Activated CD4-positive, alpha-beta T cell treated with anti-CD3 and anti-CD28 coated beads, Interleukin-2, amount 50 U/mL, for 24 hours (primary cell): ENCODE data around the gene ASPN.

Experiments
- DNase-seq, 2 donors: peaks; one replicate each; pipeline ENCODE4 v3.0.0-alpha.2; 2020; ENCODE audit warnings: low read depth in 1 of 2, low spot score in 1 of 2

ASPN gene

DNA sequence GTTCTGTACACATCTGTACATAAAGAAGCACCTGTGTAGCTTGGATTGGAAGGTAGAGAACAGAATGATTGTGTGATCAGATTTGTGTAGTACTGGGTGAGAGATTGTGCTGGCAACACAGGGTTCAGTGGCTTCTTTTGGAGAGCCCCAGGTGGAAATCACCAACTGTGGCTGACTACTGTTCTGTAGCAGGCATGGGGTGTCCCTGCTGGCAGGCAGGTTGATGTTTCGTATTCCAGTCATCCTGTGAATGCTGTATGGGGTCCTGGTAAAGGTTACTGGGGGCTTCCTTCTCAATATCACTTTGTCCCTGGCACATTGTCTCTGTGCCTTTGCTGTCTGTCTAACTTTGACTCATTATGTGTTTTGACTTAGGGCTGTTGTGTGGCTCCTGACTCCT, 5.3 kb downstream of the ASPN start:
- no peak for DNase-seq

DNA sequence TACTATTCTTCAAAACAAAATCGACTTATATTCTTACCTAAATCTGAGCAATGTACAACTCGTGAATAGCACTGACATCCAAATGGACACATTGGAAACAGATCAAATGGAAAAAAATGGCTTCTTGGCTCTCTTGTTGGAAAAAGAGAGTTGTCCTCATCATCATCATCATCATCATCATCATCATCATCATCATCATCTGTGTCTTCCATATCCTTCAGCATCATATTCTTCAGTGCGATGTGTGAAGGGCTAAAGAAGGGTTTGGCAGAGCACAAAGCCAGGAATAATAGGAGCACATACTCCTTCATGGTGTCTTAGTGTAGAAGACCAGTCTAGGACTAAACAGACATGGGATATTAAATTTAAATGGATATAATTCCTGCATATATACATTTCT, 7.7 kb downstream of the ASPN start:
- DNase-seq: no peak

DNA sequence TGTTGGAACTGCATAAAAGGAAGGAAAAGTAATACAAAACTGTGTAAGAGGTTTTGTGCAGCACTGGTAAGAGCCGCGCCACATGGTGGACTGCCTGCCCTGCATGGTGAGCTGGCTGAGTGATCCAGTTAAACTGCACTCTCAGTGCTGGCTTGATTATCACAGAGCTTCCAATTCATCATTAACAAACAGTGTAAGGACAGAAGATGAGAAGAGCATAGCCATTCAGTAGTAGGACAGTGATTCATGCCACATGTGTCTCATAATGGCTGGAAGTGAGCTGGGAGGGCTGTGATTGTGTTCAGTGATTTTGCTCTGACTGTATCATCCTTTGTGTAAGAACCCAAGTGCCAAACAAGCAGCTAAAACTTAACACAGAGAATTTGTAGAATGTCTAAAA, 14.1 kb downstream of the ASPN start:
- DNase-seq: no peak

DNA sequence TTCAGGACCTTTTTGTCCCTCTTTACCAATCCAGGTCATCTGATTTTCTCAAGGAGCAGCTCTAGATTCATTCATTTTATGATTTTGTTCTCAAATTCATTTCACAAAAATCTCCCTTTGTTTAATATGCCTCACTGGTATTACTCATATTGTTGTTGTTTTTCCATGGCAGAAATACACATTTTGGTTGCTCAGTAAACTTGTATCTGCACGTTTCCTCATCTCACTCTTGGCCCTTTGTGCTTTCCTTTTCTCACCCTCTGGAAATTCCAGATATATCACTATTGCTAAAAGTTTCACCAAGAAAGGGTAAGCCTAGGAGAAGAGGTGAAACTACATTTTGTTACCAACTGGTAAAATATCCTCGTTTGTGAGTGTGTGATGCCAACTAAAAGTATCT, 14.8 kb downstream of the ASPN start:
- no peak for DNase-seq

DNA sequence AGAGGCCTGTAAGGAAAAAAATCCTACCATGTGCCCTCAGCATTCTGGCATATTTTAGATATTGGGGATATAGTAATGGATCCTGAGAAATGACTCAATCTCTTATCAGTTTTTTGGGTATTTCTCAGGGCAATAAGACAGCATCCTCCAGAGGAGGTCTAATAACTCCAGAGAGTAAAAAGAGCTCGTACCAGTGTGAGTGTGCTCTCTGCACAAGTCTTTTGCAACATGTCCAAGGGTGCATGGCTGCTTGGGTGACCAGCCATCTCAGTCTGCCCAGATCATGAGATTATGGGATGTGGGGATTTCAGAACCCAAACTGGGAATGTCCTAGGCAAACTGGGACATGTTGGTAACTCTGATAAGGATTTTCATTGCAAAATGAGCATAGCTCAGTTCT, 15.3 kb downstream of the ASPN start:
- DNase-seq: no peak

DNA sequence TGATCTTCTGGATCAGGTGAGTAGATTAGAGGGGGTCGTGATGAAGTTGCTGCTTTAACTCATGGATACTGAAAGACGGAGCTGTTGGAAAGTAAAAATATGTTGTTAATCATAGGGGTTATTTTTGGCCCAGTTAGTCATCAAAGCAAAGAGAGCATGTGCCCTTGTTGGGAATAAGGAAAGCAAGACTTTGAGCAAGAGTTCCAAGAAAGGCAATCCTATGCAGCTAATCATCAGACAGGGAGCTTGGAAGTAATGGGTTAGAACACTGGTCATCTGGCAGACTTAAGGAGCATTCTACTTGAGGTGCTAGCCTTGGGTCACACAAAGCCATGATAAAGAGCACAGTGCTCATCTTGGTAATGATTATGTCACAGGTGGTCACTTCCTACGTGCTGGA, 18.3 kb downstream of the ASPN start:
- DNase-seq: no peak

DNA sequence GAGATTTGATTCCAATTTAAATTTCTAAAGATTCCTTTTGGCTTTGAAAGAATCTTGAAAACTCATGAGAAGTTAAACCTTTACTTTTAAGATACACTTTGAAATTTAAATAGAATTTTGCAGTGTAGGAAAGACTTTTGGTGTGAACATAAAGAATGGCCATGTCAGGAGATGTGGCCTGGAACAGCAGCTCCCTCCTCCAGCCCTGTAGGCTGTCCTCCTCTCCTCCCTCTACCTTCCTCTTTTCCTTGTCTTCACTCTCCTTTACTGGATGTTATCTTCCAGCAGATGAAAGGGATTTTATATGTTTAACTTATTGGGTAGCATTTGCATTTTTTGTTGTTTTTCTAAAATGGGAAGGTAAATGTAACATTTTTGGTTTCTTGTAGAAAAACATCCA, 18.9 kb downstream of the ASPN start:
- no peak for DNase-seq

DNA sequence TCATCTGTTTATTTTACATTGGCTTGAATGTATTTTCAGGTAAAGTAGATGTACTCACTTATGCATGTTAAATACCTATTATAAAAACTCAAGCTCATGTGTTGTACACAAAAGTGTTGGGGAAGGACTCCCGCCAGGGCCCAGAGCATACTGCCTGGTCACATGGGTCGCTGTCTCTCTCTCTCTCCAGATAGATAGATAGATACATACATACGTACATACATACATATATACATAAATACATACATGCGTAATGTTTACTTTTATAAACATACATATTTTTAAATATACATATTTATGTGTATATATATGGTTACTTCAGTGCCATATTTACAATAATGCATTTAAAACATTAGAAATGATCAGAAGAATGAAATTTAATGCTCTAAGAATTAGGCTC, 24.7 kb downstream of the ASPN start:
- no peak for DNase-seq

DNA sequence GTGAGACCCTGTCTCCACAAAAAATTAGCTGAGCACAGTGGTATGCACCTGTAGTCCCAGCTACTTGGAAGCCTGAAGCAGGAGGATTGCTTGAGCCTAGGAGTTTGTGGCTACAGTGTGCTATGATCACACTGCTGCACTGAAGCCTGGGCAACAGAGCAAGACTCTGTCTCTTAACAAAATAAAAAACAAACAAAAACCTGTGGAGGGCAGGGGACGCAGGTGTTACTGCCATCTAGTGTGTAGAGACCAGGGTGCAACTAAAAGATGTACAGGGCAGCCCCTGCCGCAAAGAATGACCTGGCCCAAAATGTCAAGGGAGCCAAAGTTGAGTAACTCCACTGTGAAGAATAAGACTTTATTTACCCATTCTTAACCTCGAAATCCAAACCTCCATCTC, 27.1 kb downstream of the ASPN start:
- no peak for DNase-seq

DNA sequence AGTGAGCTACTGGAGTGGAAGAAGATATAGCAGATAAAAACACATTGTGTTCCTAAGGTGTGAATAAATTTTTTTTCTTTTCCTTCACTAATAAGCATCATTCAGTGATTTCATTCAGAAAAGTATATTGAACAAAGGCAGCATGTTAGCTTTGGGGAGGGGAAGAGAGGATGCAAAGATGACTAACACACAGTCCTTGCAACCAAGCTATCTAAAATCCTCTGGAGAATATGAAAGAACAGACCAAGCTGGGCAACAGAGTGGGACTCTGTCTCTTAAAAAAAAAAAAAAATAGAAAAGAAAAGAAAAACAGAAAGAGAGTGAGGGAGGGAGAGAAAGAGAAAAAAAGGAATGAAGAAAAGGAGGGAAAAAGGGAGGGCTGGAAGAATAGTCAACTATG, 35.8 kb downstream of the ASPN start:
- no peak for DNase-seq

DNA sequence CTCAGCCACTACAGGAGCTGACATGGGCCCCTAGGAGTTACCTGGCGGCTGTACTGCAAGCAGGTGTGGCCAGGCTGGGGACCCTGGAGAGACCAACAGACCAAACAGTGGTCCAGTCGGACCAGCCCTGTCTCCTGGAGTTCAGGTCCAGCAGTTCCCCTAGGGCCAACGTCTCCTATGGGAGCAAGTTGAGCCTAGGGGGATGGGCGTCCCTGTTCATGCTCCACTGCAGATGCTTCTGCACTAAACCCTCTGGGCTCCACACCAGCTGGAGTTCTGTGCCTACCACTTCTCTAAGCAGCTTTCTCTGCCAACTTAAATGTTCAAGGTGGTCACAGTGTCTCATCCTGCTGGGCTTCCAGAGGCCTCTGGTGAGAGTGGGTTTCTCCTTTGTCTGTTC, 37.5 kb downstream of the ASPN start:
- no peak for DNase-seq

DNA sequence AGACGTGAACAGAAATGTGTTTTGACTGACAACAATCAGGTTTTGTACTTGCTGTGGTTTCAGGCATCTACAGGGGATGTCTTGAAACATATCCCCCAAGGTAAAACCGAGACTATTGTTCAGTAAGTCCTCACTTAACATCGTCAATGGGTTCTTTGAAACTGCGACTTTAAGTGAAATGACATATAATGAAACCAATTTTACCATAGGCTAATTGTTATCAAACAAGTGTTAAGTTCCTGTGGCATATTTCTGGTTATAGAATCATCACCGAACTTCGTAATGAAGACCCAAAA, 41.6 kb downstream of the ASPN start:
- DNase-seq: no peak

DNA sequence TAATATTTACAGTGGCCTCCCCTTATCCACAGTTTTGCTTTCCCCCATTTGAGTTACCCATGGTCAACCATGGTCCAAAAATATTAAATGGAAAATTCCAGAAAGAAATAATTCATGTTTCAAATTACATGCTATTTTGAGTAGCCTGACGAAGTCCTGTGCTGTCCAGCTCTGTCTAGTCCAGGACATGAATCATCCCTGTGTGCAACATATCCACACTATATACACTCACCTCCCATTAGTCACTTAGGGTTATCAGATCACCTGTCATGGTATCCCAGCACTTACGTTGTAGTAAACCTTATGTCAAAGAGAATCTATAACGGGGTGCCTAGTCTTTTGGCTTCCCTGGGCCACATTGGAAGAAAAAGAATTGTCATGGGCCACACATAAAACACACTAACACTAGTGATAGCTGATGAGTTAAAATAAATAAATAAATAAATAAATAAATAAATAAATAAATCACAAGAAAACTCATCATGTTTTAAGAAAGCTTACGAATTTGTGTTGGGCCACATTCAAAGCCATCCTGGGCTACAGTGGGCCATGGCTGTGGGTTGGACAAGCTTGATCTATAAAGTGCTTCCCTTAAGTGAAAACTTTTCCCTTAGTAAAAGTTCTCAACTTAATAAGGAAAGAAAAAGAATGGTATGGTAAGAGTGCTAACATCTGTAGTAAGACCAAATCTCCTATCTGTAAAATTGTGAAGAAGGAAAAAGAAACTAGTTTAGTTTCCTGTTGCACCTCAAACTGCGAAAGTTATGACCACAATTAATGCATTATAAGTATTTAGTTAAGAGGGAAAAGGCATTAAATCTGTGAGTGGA, 42.2 kb downstream of the ASPN start:
- DNase-seq: no peak

DNA sequence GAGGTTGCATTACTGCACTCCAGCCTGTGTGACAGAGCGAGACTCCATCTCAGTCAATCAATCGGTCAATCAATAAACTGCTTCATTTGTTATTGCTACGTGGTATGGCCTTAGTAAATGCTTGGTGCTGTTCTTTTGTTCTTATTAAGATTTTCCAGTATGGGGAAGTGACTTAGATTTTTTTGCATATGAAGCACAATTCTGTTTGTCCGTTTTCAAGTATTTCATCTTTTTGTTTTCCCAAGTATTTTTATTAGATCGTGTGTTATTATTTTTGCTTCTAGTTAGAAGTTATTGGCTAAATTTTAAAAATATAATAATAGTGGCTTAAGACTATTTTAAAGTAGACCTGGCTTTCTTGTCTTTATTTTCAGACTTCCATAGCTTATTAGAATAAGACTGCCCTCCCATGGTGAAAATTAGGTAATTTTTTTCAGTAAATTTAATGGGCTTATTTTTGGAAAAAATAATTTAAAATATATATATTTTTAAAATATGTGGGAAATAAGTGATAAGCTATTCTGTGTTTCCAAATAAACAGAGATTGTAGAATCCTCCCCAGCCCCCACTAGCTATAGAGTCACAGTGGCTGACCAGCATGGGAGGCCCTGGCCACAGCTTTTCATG, 43.3 kb downstream of the ASPN start:
- no peak for DNase-seq

DNA sequence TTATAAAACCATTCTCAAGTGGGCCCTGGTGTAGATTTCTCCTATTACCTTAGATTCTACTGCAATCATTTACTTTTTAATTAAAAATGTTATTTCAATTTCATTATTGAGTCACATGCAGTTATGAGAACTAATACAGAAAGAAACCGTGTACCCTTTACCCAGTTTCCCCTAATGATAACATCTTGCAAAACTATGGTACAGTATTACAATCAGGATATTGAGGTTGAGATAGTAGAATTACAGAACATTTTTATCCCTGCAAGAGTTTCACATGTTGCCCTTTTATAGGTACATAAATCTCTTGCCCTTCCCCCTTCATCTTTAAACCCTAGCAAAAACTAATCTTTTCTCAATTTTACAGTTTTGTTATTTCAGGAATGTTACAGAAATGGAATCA, 47.0 kb downstream of the ASPN start:
- no peak for DNase-seq

DNA sequence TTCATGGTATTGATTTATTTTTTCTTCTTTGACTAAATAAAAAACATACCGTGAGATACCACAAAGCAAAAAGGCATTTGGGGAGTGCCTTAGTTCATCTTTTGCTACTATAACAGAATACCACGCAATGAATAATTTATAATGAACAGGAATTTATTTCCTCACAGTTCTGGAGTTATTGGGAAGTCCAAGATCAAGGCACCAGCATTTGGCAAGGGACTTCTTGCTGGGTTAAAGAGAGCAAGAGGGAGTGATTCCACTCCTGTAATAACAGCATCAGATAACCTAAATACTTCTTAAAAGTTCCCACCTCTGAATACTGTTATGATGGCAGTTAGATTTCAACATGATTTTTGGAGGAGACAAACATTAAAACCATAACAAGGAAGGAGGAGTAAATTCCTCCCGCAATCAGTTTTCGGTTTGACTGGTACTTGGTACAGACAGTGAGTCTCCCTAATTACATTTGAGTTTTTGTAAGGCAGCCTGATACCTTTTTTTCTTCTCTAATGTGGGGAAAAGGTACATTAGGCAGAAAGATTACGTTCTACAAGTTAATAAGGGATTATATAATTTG, 49.2 kb downstream of the ASPN start:
- no peak for DNase-seq

DNA sequence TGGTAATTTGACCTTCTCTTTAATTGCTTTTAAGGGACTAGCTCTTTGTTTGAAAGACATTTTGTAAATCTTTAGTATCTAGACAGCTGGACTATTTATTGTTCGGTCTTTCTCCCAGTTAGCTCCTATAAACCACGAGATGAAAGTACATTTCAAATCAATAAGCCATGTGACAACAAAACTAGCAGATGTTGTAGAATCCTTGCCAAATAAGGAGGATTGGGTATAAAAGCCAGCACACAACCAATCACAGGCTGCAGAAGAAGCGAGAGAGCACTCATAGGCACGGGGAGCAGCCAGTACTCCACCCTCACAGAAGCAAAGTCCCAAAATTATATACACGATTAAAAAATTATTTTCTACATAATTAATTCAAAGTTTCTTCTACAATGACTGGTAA, 50.0 kb downstream of the ASPN start:
- no peak for DNase-seq

DNA sequence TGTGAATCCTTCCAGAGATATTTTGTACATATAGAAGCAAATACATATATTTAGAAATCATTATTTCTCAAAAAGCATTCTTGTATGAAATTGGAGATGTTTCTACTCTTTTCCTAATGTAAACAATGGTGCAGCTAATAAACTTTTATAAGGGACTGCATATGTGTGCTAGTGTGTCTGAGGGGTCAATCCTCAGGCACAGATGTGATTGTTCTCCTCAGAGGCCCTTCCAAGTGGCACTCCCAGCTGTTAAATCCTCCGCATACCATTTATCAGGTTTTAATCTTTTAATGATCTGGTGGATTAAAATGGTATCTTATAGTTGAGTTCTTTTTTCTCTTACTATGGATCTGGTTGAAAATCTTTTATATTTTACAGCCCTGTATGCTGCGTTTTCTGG, 52.5 kb downstream of the ASPN start:
- no peak for DNase-seq

DNA sequence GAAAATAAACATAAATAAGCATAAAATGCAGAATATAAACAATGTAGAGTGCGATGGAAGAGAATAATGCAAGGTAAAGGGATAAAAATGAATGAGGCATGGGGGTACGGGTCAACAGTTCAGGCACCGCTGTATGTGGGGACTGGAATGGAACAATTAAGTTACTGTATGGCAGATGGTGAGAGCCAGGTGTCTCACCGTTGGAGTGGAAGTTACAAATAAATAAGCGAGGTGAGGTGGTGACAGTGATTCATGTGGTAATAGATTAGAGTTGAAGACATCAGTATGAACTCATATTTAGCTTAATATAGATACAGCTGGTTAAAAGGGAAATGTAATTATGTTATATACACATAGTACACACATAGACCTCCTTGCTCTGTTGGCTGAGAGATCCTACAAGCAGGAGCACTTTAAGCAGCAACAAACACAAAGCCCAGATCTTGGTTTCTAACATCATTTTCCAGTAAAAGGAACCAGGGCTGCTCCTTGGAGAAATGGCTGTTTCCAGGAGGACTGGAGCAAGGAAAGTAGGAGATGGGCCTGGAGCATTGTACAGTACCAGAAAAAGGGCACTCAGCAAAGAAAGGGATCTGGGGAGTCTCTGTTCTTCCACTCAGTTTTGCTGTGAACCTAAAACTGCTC, 55.7 kb downstream of the ASPN start:
- no peak for DNase-seq

DNA sequence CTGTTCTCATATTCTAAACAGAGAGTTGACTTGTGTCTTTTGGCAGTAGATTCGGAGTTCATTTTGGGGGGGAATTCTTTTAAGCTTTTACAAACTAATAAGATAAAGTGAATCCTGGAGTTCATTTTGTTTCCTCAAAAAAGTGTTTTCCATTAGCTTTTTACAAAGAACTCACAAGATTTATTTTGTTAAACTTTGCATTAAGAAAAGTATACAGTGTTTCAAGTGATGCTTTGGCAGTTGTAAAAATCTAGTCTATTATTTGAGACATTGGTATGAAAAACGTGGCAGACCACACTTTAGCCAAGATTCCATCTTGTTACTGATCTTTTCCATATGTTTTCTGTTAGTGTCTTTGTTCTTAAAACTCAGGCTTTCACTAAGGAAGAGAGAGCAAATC, 56.8 kb downstream of the ASPN start:
- DNase-seq: no peak

DNA sequence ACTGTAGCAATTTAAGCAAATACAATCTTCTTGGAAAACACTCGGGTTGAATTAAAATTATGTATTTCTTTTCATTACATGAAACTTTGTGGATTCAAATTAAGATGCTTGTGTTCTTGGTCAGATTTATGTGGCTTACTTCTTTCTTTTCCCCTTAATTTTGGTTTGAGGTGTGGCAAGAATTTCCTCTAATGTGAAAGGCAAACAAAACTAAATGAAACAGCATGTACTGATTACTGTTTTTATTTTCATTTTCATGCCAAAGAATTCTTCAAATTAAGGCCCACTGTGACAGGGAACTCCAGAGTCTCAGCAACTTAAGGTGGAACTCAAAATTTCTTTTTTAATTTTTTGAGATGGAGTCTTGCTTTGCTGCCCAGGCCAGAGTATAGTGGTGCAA, 58.0 kb downstream of the ASPN start, which contains the start of gene OMD:
TSS of gene OMD (minus strand) at position 132 of the 400 bp plus-strand sequence. CDS start 6,913 bp downstream, outside the sequence.
- no peak for DNase-seq

DNA sequence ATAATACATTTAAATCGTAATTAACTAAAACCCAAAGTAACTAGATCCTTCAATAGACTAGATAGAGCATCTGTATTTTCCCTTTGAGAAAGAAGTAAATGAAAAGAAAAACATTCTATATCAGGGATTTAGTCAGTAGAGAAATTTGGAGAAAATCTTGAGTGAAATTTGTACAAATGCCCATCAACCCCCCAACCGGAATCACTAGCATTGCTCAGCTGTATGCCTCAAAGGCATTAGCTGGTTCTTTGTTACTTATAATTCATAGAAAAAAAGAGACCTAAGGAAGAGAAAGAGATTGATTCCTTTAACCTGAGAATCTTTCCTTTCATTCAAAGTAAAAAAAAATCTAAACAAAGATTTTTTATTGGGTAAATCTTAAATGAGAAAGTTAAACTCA, 58.7 kb downstream of the ASPN start:
- DNase-seq: no peak
